ENCODE results near the gene KIF1B.

DNA sequence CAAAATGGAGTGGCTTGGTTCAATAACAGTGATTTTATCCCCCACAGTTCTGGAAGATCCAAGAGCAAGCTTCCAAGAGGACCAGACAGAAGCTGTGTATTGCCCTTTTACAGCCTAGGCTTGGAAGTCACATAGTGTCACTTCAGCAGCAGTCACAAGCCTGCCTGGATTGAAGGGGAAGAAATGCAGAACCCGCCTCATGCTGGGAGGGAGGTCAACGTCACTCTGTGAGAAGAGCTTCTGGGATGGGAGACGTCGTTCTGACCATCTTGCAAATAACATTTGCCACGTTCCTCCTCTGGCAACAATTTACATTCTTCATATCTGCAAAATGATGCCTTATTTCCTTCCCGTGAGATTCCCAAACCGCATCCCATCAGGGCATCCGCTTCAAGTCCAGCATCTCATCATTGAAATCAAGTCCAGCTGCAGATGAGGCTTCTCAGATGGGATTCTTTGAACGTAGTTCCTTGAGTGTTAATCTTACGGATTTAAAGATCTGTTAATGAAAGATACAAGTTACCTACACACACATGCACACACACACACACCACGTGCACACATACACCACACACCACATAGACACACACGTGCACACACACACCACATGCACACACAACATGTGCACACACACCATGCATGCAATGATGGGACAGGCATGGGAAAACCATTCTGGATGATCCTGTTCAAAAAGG is 23.9 kb upstream of the KIF1B start:
- TF ChIP-seq, protein P1, sequence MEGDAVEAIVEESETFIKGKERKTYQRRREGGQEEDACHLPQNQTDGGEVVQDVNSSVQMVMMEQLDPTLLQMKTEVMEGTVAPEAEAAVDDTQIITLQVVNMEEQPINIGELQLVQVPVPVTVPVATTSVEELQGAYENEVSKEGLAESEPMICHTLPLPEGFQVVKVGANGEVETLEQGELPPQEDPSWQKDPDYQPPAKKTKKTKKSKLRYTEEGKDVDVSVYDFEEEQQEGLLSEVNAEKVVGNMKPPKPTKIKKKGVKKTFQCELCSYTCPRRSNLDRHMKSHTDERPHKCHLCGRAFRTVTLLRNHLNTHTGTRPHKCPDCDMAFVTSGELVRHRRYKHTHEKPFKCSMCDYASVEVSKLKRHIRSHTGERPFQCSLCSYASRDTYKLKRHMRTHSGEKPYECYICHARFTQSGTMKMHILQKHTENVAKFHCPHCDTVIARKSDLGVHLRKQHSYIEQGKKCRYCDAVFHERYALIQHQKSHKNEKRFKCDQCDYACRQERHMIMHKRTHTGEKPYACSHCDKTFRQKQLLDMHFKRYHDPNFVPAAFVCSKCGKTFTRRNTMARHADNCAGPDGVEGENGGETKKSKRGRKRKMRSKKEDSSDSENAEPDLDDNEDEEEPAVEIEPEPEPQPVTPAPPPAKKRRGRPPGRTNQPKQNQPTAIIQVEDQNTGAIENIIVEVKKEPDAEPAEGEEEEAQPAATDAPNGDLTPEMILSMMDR (IDR thresholded peaks at IDR 0.05) = no peak
- no peak for TF ChIP-seq EZH2 (IDR thresholded peaks at IDR 0.05; ENCODE audit: borderline replicate concordance, insufficient read depth, low read depth, low read length, poor library complexity, severe bottlenecking)

Measured in B cell (primary cell).